Cardiac septum (tissue), 1 donor: ENCODE measurements around the gene ERG. TPM values are rescaled to one million over a fixed set of nuclear protein-coding genes. Genes with fewer than 3 reads are reported as not detected.

Experiments
- DNase-seq: peaks from one replicate; pipeline ENCODE4 v3.0.0-alpha.2; 2020; ENCODE audit warnings: low spot score
- intact Hi-C: fragments of 100-400 bp; cut with DNase I; formaldehyde crosslinking; loops from one replicate; pipeline ENCODE4 v1.14.0; 2022
- total RNA-seq: library from RNA; stranded (reverse); fragmentation: NEBNext Ultra II Directional; extraction: Animal tissue kit (Norgen Biotek cat#: 25700); gene quantifications from one replicate; pipeline ENCODE4 v1.2.1, GENCODE V29; 2021
- donor health status: DM: no; HTN: no; CAD: no.

Gene ERG
- total RNA-seq, 1 donor from 2014 or later = 15.5 TPM

- no peak for DNase-seq
- intact Hi-C loops = no loop called here
Observed at GRCh38 chr21:38478782-38479181, 19.5 kb downstream of the ERG start.

GRCh38 chr21:38477226-38477625 is 21.1 kb downstream of the ERG start:
- intact Hi-C loops = no loop called here
- DNase-seq = no peak

- no peak for DNase-seq
- intact Hi-C loops = no loop called here
Observed at GRCh38 chr21:38476385-38476784, 21.9 kb downstream of the ERG start.

- no peak for DNase-seq
- intact Hi-C loops = no loop called here
Observed at GRCh38 chr21:38475519-38475918, 22.8 kb downstream of the ERG start.

GRCh38 chr21:38474796-38475195 is 23.5 kb downstream of the ERG start:
- no peak for DNase-seq
- intact Hi-C loops = no loop called here

- no peak for DNase-seq
- intact Hi-C loops = no loop called here
Observed at GRCh38 chr21:38474124-38474523, 24.2 kb downstream of the ERG start.

- peak; percentile 82 for DNase-seq
- intact Hi-C loops = no loop called here
Observed at GRCh38 chr21:38472412-38473108, 25.7 kb downstream of the ERG start.

GRCh38 chr21:38471766-38472165 is 26.5 kb downstream of the ERG start:
- intact Hi-C loops = no loop called here
- no peak for DNase-seq

- DNase-seq = no peak
- intact Hi-C loops = no loop called here
Observed at GRCh38 chr21:38470755-38471154, 27.5 kb downstream of the ERG start.

- intact Hi-C loops = no loop called here
- DNase-seq = no peak
Observed at GRCh38 chr21:38469642-38470041, 28.6 kb downstream of the ERG start.

- intact Hi-C loops = no loop called here
Observed at GRCh38 chr21:38468989-38469388, 29.3 kb downstream of the ERG start.

GRCh38 chr21:38467911-38468310 is 30.4 kb downstream of the ERG start:
- DNase-seq = no peak
- intact Hi-C loops = no loop called here

More at GRCh38 chr21:38468989-38469388, 29.3 kb downstream of the ERG start:
- DNase-seq = no peak

GRCh38 chr21:38467374-38467773 is 30.9 kb downstream of the ERG start:
- intact Hi-C loops = no loop called here
- DNase-seq = no peak

GRCh38 chr21:38460171-38460742 is 38.0 kb downstream of the ERG start:
- intact Hi-C loops = no loop called here
- DNase-seq = no peak

GRCh38 chr21:38459490-38459889 is 38.8 kb downstream of the ERG start:
- intact Hi-C loops = no loop called here
- no peak for DNase-seq

- DNase-seq = no peak
- intact Hi-C loops = no loop called here
Observed at GRCh38 chr21:38455403-38455802, 42.9 kb downstream of the ERG start.

- DNase-seq = no peak
- intact Hi-C loops = no loop called here
Observed at GRCh38 chr21:38454702-38455101, 43.6 kb downstream of the ERG start.

GRCh38 chr21:38454161-38454560 is 44.1 kb downstream of the ERG start:
- no peak for DNase-seq
- intact Hi-C loops = no loop called here

GRCh38 chr21:38448671-38449385 is 49.4 kb downstream of the ERG start:
- intact Hi-C loops = no loop called here
- no peak for DNase-seq

GRCh38 chr21:38447611-38448010 is 50.7 kb downstream of the ERG start:
- intact Hi-C loops = no loop called here
- no peak for DNase-seq

GRCh38 chr21:38444691-38445090 is 53.6 kb downstream of the ERG start:
- no peak for DNase-seq
- intact Hi-C loops = no loop called here
